Measurements from ENCODE around the gene FAIM2.

The FAIM2 gene

GRCh38 chr12:49875115-49875720 is 28.5 kb downstream of the FAIM2 start:
- Histone ChIP-seq H2AFZ (ENCODE audit: low read depth, low read length) (no peak overlapping the region), H3K27ac (ENCODE audit: low read length) (no peak overlapping the region), H3K4me2 (ENCODE audit: insufficient read depth, low read length) (no peak overlapping the region), H3K4me1 (ENCODE audit: insufficient read depth, low read length) (no peaks in the 10 kb centered on the region), H3K9me3 (ENCODE audit: insufficient read depth, low read length, severe bottlenecking) (peaks cover 7% of the 10 kb centered on the region), H4K20me1 (ENCODE audit: insufficient read depth, low read length) (no peaks in the 10 kb centered on the region), H3K4me3 (ENCODE audit: low read depth in 1 of 2, low read length in 2 of 2) (no peak overlapping the region), H3K27me3 (ENCODE audit: insufficient read depth, low read length, poor library complexity) (no peaks in the 10 kb centered on the region), H3K79me2 (ENCODE audit: insufficient read depth, low read length) (no peaks in the 10 kb centered on the region), H3K9ac (ENCODE audit: low read depth, low read length) (no peak overlapping the region), H3K36me3 (ENCODE audit: insufficient read depth, low read length) (no peaks in the 10 kb centered on the region)
- TF ChIP-seq CTCF (IDR thresholded peaks at IDR 0.05; ENCODE audit: borderline replicate concordance, extremely low read depth, low read length, poor library complexity, severe bottlenecking) (no peak), EZH2 (IDR thresholded peaks at IDR 0.05; ENCODE audit: borderline replicate concordance, low read depth, low read length, severe bottlenecking) (no peak)
- ATAC-seq (ENCODE audit: insufficient read depth, low read depth) (no peak), DNase-seq (no peak)

DNA sequence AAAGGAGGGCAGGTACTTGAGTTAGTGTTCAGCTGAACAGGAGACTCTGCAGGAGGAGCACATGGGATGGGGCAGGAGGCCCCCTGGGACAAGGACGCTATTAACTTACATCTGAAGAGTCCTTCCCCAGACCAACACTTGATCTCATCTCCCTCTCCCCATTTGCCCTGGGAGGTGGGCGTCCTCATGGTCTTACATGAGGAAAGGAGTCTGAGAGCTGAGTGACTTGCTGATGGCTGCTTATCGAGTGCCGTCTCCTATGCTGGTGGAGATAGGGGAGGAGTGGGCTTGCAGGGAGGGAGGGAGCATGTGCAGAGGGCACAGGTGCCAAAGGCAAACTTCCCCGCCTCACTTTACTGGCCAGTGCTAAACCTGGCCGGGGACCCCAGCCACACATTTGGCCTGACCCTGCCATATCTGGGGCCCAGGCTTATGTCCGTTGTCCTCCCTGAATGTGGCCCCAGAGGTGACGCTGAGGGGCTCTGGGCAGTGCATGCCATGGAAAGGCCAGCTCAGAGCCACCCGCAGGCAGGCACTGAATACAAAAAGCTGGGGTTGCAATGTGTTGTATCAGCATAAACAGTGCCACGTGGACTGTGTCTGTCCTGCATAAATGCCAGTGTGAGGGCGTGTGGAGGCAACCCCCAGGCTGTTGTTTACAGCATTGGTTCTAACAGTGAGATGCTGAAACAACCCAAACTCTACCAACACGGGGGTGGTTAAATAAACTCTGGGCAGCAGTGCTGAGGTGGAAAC is 29.4 kb downstream of the FAIM2 start:
- no peak for DNase-seq
- no peaks in the 10 kb centered on the region for H4K20me1 ChIP-seq (ENCODE audit: insufficient read depth, low read length)
- H3K27me3 ChIP-seq (ENCODE audit: insufficient read depth, low read length, poor library complexity): no peaks in the 10 kb centered on the region
- H2AFZ ChIP-seq (ENCODE audit: low read depth, low read length): no peak overlapping the region
- no peak overlapping the region for H3K27ac ChIP-seq (ENCODE audit: low read length)
- H3K79me2 ChIP-seq (ENCODE audit: insufficient read depth, low read length): no peaks in the 10 kb centered on the region
- no peak for ATAC-seq (ENCODE audit: insufficient read depth, low read depth)
- H3K36me3 ChIP-seq (ENCODE audit: insufficient read depth, low read length): no peaks in the 10 kb centered on the region
- H3K4me1 ChIP-seq (ENCODE audit: insufficient read depth, low read length): no peaks in the 10 kb centered on the region
- H3K4me3 ChIP-seq (ENCODE audit: low read depth in 1 of 2, low read length in 2 of 2): no peak overlapping the region
- H3K4me2 ChIP-seq (ENCODE audit: insufficient read depth, low read length): no peak overlapping the region
- H3K9ac ChIP-seq (ENCODE audit: low read depth, low read length): no peak overlapping the region
- TF ChIP-seq CTCF (IDR thresholded peaks at IDR 0.05; ENCODE audit: borderline replicate concordance, extremely low read depth, low read length, poor library complexity, severe bottlenecking): no peak
- TF ChIP-seq EZH2 (IDR thresholded peaks at IDR 0.05; ENCODE audit: borderline replicate concordance, low read depth, low read length, severe bottlenecking): no peak
- peaks cover 2% of the 10 kb centered on the region for H3K9me3 ChIP-seq (ENCODE audit: insufficient read depth, low read length, severe bottlenecking)

DNA sequence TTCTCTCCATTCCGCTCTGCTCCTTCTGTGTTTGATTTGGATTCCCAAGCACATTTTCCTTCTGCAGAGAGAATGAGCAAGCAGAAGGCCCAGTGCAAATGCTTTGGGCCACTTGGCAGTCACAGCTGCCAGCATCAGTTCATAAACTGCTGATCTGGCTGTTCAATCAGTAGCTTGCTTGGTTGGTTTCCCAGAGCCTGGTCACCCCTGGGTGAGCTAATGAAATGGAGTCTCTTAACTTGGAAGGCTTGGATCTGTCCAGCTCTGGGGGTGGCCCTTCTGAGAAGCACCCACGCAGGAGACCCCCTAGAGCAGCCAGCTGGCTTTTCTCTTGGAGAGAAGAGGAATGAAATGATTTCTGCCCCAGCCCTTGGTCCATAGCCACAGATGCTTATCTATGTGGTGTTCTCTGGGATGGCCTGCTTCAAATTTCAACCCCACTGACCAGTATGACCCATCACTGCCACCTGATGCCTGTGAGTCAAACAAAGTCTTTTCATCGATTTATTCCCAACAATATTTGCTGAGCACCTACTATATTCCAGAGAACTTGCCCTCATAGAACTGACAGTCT is 30.3 kb downstream of the FAIM2 start:
- H3K4me2 ChIP-seq (ENCODE audit: insufficient read depth, low read length): no peak overlapping the region

More for the DNA sequence above, 30.3 kb downstream of the FAIM2 start:
- no peak for DNase-seq
- Histone ChIP-seq H3K27ac (ENCODE audit: low read length) (no peak overlapping the region), H3K9me3 (ENCODE audit: insufficient read depth, low read length, severe bottlenecking) (peaks cover 2% of the 10 kb centered on the region), H2AFZ (ENCODE audit: low read depth, low read length) (no peak overlapping the region), H3K27me3 (ENCODE audit: insufficient read depth, low read length, poor library complexity) (no peaks in the 10 kb centered on the region), H3K4me3 (ENCODE audit: low read depth in 1 of 2, low read length in 2 of 2) (no peak overlapping the region), H3K4me1 (ENCODE audit: insufficient read depth, low read length) (no peaks in the 10 kb centered on the region), H3K79me2 (ENCODE audit: insufficient read depth, low read length) (no peaks in the 10 kb centered on the region), H3K9ac (ENCODE audit: low read depth, low read length) (no peak overlapping the region), H4K20me1 (ENCODE audit: insufficient read depth, low read length) (no peaks in the 10 kb centered on the region), H3K36me3 (ENCODE audit: insufficient read depth, low read length) (no peaks in the 10 kb centered on the region)
- no peak for TF ChIP-seq EZH2 (IDR thresholded peaks at IDR 0.05; ENCODE audit: borderline replicate concordance, low read depth, low read length, severe bottlenecking)
- TF ChIP-seq CTCF (IDR thresholded peaks at IDR 0.05; ENCODE audit: borderline replicate concordance, extremely low read depth, low read length, poor library complexity, severe bottlenecking): no peak
- no peak for ATAC-seq (ENCODE audit: insufficient read depth, low read depth)
